IPS-NIHi7 (cell line): Measurements from ENCODE around the gene PRDM2.
"Not testable (repeated sequence)": the region's sequence is repeated elsewhere in the genome, so short reads cannot be mapped to it uniquely, and the experiment has no call there.

Source experiments
- DNase-seq: peaks from one replicate; pipeline ENCODE4 v3.0.0; 2012; ENCODE audit warnings: mixed read lengths; ENCODE audit errors: extremely low spot score

Gene PRDM2, protein sequence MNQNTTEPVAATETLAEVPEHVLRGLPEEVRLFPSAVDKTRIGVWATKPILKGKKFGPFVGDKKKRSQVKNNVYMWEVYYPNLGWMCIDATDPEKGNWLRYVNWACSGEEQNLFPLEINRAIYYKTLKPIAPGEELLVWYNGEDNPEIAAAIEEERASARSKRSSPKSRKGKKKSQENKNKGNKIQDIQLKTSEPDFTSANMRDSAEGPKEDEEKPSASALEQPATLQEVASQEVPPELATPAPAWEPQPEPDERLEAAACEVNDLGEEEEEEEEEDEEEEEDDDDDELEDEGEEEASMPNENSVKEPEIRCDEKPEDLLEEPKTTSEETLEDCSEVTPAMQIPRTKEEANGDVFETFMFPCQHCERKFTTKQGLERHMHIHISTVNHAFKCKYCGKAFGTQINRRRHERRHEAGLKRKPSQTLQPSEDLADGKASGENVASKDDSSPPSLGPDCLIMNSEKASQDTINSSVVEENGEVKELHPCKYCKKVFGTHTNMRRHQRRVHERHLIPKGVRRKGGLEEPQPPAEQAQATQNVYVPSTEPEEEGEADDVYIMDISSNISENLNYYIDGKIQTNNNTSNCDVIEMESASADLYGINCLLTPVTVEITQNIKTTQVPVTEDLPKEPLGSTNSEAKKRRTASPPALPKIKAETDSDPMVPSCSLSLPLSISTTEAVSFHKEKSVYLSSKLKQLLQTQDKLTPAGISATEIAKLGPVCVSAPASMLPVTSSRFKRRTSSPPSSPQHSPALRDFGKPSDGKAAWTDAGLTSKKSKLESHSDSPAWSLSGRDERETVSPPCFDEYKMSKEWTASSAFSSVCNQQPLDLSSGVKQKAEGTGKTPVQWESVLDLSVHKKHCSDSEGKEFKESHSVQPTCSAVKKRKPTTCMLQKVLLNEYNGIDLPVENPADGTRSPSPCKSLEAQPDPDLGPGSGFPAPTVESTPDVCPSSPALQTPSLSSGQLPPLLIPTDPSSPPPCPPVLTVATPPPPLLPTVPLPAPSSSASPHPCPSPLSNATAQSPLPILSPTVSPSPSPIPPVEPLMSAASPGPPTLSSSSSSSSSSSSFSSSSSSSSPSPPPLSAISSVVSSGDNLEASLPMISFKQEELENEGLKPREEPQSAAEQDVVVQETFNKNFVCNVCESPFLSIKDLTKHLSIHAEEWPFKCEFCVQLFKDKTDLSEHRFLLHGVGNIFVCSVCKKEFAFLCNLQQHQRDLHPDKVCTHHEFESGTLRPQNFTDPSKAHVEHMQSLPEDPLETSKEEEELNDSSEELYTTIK (N-terminal part only)

GRCh38 chr1:13699936-13700520 lies at the start of gene PRDM2:
TSS of gene PRDM2 (plus strand) at chr1:13700188. CDS start at chr1:13715606, 15,418 bp downstream.
- peak; percentile 65 for DNase-seq

DNA sequence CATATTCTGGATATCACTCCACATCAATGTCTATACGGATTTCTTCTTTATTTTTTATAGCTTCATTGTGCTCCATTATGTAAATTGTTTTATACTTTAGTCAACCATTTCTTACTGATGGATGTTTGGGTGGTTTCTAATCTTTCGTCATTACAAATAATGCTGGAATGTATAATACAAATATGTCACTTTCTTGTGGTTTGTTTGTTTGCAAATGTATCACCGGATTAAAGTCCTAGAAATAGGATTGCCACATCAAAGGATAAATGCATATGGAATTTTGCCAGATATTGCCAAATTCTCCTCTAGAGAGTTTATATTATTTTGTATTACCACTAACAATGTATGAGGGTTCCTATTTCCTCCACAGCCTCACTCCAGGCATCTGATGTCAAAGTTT lies 48.7 kb upstream of the PRDM2 start:
- DNase-seq = no peak

DNA sequence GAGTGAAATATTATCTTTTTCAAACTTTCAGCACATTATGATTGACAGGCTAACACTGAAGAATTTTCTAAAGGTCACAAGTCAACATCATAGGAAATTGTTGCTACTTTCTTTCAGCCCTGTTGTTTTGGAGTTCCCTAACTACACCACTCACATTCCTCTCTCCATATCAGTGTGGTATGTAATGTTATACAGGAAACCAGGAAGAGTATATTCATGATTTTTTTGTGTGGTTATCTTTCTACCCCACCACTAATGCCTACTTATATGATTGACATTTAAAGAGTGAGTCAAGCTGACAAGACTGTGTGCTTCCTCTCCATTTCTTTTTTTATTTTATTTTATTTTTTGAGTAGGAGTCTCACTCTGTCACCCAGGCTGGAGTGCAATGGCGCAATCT lies 47.8 kb upstream of the PRDM2 start:
- DNase-seq = no peak

DNA sequence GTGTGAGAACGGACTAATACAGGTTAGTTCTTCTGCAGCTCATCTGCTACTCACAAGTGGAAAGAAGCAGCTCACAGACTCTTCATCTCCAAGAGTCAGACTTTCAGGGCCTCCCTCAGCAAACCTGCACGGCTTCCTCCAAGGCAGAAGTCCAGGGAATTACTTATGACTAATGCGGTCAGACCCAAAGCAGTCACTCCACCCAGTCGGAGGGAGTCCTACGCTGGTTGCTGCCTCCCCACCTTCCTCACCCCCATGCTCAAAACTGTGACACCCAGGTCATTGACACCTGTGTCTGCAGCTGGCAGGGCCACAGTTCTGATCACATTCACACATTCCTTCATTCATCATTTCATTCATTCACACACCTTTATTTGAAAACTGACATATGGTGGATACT lies 38.4 kb upstream of the PRDM2 start:
- no peak for DNase-seq

GRCh38 chr1:13662493-13662892 lies 37.5 kb upstream of the PRDM2 start:
- no peak for DNase-seq

- no peak for DNase-seq
Observed at GRCh38 chr1:13663969-13664368, 36.0 kb upstream of the PRDM2 start.

- DNase-seq = no peak
Observed at GRCh38 chr1:13664451-13664850, 35.5 kb upstream of the PRDM2 start.

- DNase-seq = no peak
Observed at GRCh38 chr1:13666317-13666716, 33.7 kb upstream of the PRDM2 start.

DNA sequence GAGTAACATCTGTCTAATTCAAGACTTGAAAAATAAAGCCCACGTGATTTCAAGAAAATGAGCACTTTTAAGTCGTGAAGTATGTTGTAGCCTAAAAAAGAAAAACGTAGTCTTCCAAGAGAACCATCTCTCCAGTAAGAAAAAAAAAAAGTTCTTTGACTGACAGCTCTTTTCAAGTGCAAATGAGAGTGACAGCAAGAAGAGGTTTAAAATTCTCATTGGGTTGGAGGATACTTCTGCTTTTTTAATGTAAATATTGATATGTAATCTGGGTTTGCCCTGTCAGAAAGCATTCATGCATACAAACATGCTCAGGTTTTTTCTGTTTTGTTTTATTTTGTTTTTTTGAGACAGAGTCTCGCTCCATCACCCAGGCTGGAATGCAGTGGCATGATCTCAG lies 32.3 kb upstream of the PRDM2 start:
- DNase-seq = no peak

DNA sequence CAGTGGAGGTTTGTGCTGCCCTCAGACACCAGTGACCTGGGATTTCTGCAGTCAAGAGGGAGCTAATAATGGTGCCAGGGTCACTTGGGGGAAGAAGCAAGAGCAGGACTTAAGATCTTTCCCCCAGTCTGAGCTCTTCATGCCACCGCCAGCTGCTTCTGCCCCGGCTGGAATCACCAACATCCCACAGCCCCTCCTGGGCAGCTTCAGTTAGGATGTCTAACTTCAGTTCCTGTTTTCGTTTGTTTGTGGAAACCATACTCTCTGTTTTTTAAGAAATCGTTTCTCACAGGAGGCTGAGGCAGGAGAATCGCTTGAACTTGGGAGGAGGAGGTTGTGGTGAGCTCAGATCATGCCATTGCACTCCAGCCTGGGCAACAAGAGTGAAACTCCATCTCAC lies 25.6 kb upstream of the PRDM2 start:
- DNase-seq = no peak

- no peak for DNase-seq
Observed at GRCh38 chr1:13675151-13675651, 24.8 kb upstream of the PRDM2 start.

DNA sequence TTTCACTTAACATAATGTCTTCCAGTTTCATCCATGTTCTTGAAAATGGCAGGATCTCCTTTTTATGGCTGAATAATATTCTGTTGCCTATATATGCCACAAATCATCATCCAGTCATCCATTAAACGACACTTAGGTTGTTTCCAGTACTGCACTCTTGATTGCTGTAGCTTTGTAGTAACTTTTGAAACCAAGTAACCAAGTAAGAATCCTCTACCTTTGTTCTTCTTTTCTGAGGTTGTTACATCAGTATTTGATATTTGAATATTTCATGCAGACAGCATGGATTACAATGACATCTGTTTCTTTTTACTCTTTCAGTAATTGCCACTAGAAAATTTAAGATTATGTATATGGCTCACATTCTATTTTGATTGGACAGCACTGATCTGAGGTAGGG lies 22.1 kb upstream of the PRDM2 start:
- no peak for DNase-seq

DNA sequence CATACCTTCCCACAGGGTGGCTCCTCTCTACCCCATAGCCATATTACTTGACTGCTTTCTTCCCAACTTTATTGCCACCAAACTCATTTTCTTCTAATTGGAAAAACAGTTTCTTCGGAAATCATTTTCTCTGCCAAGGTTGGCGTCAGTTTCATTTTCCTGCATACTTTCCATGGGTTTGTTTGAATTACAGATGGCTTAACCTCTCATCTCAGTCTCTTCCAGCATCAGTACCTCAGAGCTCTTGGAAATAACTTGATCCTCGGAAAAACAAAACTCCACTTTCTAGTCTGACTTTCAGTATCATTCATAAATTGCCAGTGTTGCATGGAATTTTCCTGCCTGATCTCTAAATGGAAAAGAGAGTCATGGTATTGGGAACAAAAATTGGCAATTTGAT lies 20.3 kb upstream of the PRDM2 start:
- DNase-seq = no peak

- not testable (repeated sequence) for DNase-seq
Observed at GRCh38 chr1:13680609-13681008, 19.4 kb upstream of the PRDM2 start.

DNA sequence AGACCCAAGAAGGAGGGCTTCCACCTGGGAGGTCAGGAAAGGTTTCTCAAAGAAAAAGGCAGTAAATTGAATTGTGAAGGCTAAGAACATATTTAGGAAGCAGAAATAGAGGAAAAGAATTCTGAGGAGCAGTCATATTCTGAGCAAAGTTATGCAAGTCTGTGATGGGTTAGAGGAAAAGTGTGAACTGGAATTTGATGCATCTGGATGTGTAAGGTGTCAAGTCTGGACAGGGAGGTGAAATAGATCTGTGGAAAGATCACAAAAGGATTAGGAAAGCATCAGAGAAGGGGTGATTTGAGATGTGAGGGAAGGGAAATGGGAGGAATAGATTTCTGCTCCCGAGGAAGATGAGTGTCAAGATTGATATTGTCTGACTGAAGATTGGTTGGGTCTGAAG lies 18.1 kb upstream of the PRDM2 start:
- no peak for DNase-seq

GRCh38 chr1:13682444-13682843 lies 17.5 kb upstream of the PRDM2 start:
- no peak for DNase-seq

DNA sequence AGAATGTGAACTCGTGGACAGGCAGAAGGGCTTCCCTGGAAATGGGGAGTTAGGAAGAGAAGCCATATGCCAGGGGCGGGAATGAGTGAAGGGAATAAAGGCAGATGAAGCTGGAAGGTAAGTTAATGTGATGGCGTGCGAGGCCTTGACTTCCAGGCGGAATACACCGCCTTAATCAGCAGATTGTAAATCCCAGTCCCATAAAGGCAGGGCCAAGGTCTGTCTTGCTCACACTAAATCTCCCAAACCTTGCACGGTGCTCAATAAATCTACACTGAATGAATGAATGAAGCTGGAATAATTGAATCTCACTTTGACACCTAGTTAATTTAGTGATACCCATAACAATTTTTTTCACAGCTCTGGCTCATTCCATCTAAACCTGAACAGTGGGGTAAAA lies 16.8 kb upstream of the PRDM2 start:
- DNase-seq = no peak

DNA sequence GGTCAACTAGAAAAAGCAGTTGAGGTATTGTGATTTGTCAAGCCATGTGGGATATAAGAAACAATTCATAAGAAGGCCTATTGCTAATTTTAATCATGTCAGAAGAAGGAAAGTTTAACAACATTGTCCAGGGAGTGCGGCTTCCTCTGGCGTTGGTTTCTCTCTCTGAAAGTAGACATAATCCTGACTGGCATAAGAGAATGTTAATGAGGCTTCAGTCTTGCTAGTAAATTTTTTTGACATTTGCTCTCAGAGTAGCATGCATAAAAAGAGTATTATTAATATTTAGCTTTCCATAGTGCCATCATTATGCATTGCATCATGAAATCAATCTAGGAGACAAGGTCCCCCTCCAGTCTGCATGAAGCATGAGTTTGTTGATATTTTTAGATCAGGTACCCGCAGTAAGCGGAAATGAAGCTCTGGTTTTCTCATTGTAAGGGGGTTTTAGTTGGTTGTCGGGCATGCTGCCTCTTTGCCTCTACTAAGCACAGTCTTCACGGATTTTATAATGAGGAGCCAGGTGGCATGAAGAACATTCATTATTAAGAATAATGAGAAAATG lies 12.8 kb upstream of the PRDM2 start:
- DNase-seq = no peak

- not testable (repeated sequence) for DNase-seq
Observed at GRCh38 chr1:13693094-13693493, 6.9 kb upstream of the PRDM2 start.

DNA sequence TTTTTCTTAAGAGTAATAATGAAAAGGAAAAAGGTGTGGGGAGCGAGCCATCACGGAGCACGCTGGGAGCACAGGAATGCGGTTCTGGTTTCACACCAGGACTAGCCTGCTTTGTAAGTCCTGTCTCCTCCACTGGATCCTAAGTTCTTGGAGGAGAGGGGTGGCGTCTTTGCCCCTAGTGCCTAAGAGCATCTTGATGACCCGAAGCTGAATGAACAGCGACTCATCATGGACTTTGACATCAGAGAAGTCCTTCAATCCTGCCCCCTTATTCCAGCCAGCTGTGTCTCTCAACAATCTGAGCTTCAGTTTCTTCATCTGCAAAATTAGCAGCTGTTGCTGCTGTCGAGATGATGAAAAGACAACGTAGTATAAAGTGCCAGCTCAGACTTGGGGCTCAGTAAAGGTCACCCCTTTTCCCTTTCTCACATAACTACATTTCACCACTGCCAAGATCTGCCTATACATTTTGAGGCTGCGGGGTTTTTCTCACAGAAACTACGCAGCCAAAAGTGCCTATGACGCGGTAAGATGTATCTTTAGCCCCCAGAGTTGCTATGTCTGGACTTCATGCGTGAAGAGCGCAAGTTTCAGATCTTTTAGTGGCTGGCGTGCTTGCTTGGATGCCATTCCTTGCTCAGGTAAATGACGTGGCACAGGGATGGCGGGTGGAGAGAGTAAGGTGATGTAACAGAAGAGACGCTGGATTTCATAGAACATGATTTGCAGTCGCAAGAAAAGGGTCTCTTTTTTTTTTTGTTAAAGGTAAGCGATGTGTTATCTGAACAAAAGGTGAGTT lies 4.9 kb upstream of the PRDM2 start:
- no peak for DNase-seq
